Measurements from ENCODE around the gene AP3B1. TPM values are rescaled to one million over a fixed set of nuclear protein-coding genes. Genes with fewer than 3 reads are reported as not detected.

The AP3B1 gene
- total and polyA plus RNA-seq, 2 donors (not counting 3 experiments of a cell fraction or from before 2014, with no cell fraction given), result 31.6 to 46.7 TPM

- H3K9me3 ChIP-seq (replicated peaks; ENCODE audit: control insufficient read depth, insufficient read depth, low read length), result no peaks in the 10 kb centered on the region
- H3K9me1 ChIP-seq (replicated peaks; ENCODE audit: control insufficient read depth, extremely low read depth, insufficient read depth, low read length), result peaks cover 5% of the 10 kb centered on the region
- no peaks in the 10 kb centered on the region for H3K36me3 ChIP-seq (ENCODE audit: control insufficient read depth in 2 of 2, extremely low read depth in 1 of 2, insufficient read depth in 2 of 2, low read length in 2 of 2)
- no peak overlapping the region for H2AFZ ChIP-seq (ENCODE audit: low read depth, low read length)
- no TSS peak for BruUV-seq (replicated peaks)
- H3K4me1 ChIP-seq (ENCODE audit: control insufficient read depth, extremely low read depth, insufficient read depth, low read length), result no peaks in the 10 kb centered on the region
- no peaks in the 10 kb centered on the region for H3K27me3 ChIP-seq (ENCODE audit: control insufficient read depth in 2 of 2, insufficient read depth in 2 of 2, low read length in 2 of 2)
- H4K20me1 ChIP-seq (replicated peaks; ENCODE audit: control insufficient read depth, extremely low read depth, insufficient read depth, low read length), result no peaks in the 10 kb centered on the region
- DNase-seq (ENCODE audit: low read depth, low spot score) (no peak), FAIRE-seq (no peak)
- intact Hi-C loops (cut with micrococcal nuclease) (loop anchor here (5.0 kb wide), 2 partner anchors 152 to 233 kb away; partner anchors contain the start of gene TBCA), dilution Hi-C loops (cut with MboI; ENCODE audit: extremely low pct_ligation_motif_present, low sequenced_read_pairs) (no loop called here)
- CTCF ChIA-PET, result interaction anchor here (0.6 to 1.8 kb wide), 9 partner anchors 9 to 891 kb away, joined by 3 to 10 read pairs (median 3); no protein-coding TSS in a partner anchor
- no peak for TF ChIP-seq POLR2A (IDR thresholded peaks at IDR 0.05; ENCODE audit: low read depth, low read length)
- no peak for TF ChIP-seq CTCF (IDR thresholded peaks at IDR 0.05; ENCODE audit: extremely low read depth in 1 of 2, insufficient read depth in 1 of 2, low read depth in 1 of 2, low read length in 2 of 2)
- no peak for TF ChIP-seq EZH2 (IDR thresholded peaks at IDR 0.05; ENCODE audit: borderline replicate concordance, low read depth, low read length, severe bottlenecking)
- no peak for TF ChIP-seq FOS (IDR thresholded peaks at IDR 0.05; ENCODE audit: borderline replicate concordance, insufficient read depth, low read length)
- no peak overlapping the region for H3K4me3 ChIP-seq (replicated peaks in 1 of 3; ENCODE audit: insufficient read depth in 1 of 3, low read depth in 1 of 3, low read length in 3 of 3)
- no peak overlapping the region for H3K9ac ChIP-seq (replicated peaks; ENCODE audit: extremely low read depth, insufficient read depth, low read length)
- H3K27ac ChIP-seq (ENCODE audit: insufficient read depth, low read depth, low read length), result no peak overlapping the region
- POLR2A ChIA-PET, result no interaction called here
- no peak overlapping the region for H3K4me2 ChIP-seq (ENCODE audit: insufficient read depth, low read length)
- no peaks in the 10 kb centered on the region for H3K79me2 ChIP-seq (ENCODE audit: control insufficient read depth, insufficient read depth, low read length)
Measured at GRCh38 chr5:78009937-78010527, 284.5 kb downstream of the AP3B1 start.

Data from endothelial cell of umbilical vein (primary cell).